PC-9 (cell line): ENCODE measurements around the gene IKZF1.

Experiments
- EZH2 ChIP-seq: fragments of 200-600 bp; sonication (generic); IDR thresholded peaks from 2 replicates; pipeline ENCODE4 v1.8.0; 2017; ENCODE audit warnings: antibody characterized with exemption, low read depth
- TF ChIP-seq, protein P1 (sequence below): fragments of 200-600 bp; sonication (generic); conservative IDR thresholded peaks from 2 replicates; pipeline ENCODE4 v1.6.1; 2017; ENCODE audit warnings: mixed run types, antibody characterized with exemption, mild to moderate bottlenecking, moderate library complexity

DNA sequence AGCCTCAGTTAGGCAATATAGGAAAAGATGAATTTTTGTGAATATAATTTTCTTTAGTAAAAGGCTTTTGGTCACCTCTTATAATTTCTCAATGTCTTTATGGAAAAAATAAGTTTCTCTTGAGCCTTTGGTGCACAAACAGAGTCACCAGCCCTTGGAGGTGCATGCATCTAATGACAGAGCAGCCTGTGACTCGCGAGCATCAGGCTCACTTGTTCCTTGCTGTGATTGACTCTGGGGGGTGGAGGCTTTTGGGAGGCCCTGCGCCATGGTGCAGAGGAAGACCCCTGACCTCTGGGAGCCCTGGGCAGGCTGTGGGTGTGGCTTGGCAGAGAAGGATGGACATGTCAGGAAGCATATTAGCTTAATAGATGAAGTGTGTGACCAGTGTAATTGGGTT lies 85.4 kb downstream of the IKZF1 start:
- TF ChIP-seq, protein P1, sequence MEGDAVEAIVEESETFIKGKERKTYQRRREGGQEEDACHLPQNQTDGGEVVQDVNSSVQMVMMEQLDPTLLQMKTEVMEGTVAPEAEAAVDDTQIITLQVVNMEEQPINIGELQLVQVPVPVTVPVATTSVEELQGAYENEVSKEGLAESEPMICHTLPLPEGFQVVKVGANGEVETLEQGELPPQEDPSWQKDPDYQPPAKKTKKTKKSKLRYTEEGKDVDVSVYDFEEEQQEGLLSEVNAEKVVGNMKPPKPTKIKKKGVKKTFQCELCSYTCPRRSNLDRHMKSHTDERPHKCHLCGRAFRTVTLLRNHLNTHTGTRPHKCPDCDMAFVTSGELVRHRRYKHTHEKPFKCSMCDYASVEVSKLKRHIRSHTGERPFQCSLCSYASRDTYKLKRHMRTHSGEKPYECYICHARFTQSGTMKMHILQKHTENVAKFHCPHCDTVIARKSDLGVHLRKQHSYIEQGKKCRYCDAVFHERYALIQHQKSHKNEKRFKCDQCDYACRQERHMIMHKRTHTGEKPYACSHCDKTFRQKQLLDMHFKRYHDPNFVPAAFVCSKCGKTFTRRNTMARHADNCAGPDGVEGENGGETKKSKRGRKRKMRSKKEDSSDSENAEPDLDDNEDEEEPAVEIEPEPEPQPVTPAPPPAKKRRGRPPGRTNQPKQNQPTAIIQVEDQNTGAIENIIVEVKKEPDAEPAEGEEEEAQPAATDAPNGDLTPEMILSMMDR: no peak
- TF ChIP-seq EZH2: no peak
